WTC11 (cell line): ENCODE results near the gene KLF11. TPM values are rescaled to one million over a fixed set of nuclear protein-coding genes. Genes with fewer than 3 reads are reported as not detected.

ENCODE experiments used
- ATAC-seq: fragments of 200-7000 bp; cut with Tn5 transposase; 2 replicates; pipeline ENCODE4 v1.10.0; 2021; ENCODE audit warnings: mild to moderate bottlenecking, moderate library complexity
- CTCF ChIA-PET: fragments of 300-600 bp; sonication (Branson Sonifier 250); formaldehyde crosslinking; loops from one replicate; lab custom pipeline; 2021; ENCODE audit warnings: antibody characterized with exemption; lab: Charles Lee
- POLR2A ChIA-PET: fragments of 350-600 bp; sonication (Branson Sonifier 250); formaldehyde crosslinking; loops from one replicate; lab custom pipeline; 2021; ENCODE audit warnings: antibody characterized with exemption; lab: Charles Lee
- DNase-seq: peaks from one replicate; pipeline ENCODE4 v3.0.0; 2021; ENCODE audit warnings: low spot score
- H3K27ac Mint-ChIP-seq: 2 replicates; pipeline ENCODE4 v1.8.0; 2021; ENCODE audit warnings: mixed read lengths
- H3K27me3 Mint-ChIP-seq: 2 replicates; pipeline ENCODE4 v1.8.0; 2021; ENCODE audit warnings: low read depth, mild to moderate bottlenecking, moderate library complexity, mixed read lengths
- H3K36me3 Mint-ChIP-seq: 2 replicates; pipeline ENCODE4 v1.8.0; 2021; ENCODE audit warnings: mixed read lengths
- H3K4me1 Mint-ChIP-seq: 2 replicates; pipeline ENCODE4 v1.8.0; 2022; ENCODE audit warnings: mixed read lengths
- H3K4me3 Mint-ChIP-seq: 2 replicates; pipeline ENCODE4 v1.8.0; 2021; ENCODE audit warnings: mild to moderate bottlenecking, moderate library complexity, mixed read lengths
- H3K9me3 Mint-ChIP-seq: 2 replicates; pipeline ENCODE4 v1.8.0; 2021; ENCODE audit warnings: mixed read lengths
- ELF4 ChIP-seq: sonication (generic); formaldehyde crosslinking; IDR thresholded peaks from 2 replicates; pipeline ENCODE4 v1.8.1; 2022; ENCODE audit warnings: low read depth, mild to moderate bottlenecking, moderate library complexity, missing genetic modification reagents
- FOXJ3 ChIP-seq: sonication (generic); formaldehyde crosslinking; IDR thresholded peaks from 2 replicates; pipeline ENCODE4 v1.9.0; 2021; ENCODE audit warnings: missing genetic modification reagents, mild to moderate bottlenecking, borderline replicate concordance
- RORB ChIP-seq: fragments of 250-450 bp; sonication (Bioruptor Pico); IDR thresholded peaks from 2 replicates; pipeline ENCODE4 v1.9.0; 2021; ENCODE audit warnings: mild to moderate bottlenecking
- SP1 ChIP-seq: sonication (generic); formaldehyde crosslinking; conservative IDR thresholded peaks from 2 replicates; pipeline ENCODE4 v1.8.1; 2022; ENCODE audit warnings: missing genetic modification reagents
- ZNF416 ChIP-seq: fragments of 250-450 bp; sonication (Bioruptor Pico); IDR thresholded peaks from 2 replicates; pipeline ENCODE4 v1.9.0; 2021; ENCODE audit warnings: mild to moderate bottlenecking, inconsistent platforms
- total RNA-seq: library from RNA; stranded (reverse); gene quantifications from 3 replicates; pipeline ENCODE4 v1.2.3, GENCODE V29; 2021
- TF ChIP-seq, protein P1 (sequence below): fragments of 250-450 bp; sonication (Bioruptor Pico); IDR thresholded peaks from 2 replicates; pipeline ENCODE4 v1.9.0; 2021; ENCODE audit warnings: mild to moderate bottlenecking
- TF ChIP-seq, protein P2 (sequence below): sonication (generic); formaldehyde crosslinking; IDR thresholded peaks from 2 replicates; pipeline ENCODE4 v1.8.1; 2023; ENCODE audit warnings: mild to moderate bottlenecking, missing genetic modification reagents, moderate library complexity
- TF ChIP-seq, protein P3 (sequence below): fragments of 250-450 bp; sonication (Bioruptor Pico); IDR thresholded peaks from 2 replicates; pipeline ENCODE4 v2.1.2; 2022; ENCODE audit warnings: mild to moderate bottlenecking, moderate library complexity
- TF ChIP-seq, protein P4 (sequence below): sonication (generic); formaldehyde crosslinking; IDR thresholded peaks from 2 replicates; pipeline ENCODE4 v1.8.1; 2023; ENCODE audit warnings: mild to moderate bottlenecking, missing genetic modification reagents
- TF ChIP-seq, protein P5 (sequence below): sonication (generic); formaldehyde crosslinking; IDR thresholded peaks from 2 replicates; pipeline ENCODE4 v1.8.0; 2023; ENCODE audit warnings: missing genetic modification reagents, mild to moderate bottlenecking, borderline replicate concordance
- TF ChIP-seq, protein P6 (sequence below): sonication (generic); formaldehyde crosslinking; IDR thresholded peaks from 2 replicates; pipeline ENCODE4 v1.8.1; 2023; ENCODE audit warnings: mild to moderate bottlenecking, missing genetic modification reagents, moderate library complexity

The KLF11 gene
- total RNA-seq, 1 experiment from 2014 or later: 8.8 TPM

DNA sequence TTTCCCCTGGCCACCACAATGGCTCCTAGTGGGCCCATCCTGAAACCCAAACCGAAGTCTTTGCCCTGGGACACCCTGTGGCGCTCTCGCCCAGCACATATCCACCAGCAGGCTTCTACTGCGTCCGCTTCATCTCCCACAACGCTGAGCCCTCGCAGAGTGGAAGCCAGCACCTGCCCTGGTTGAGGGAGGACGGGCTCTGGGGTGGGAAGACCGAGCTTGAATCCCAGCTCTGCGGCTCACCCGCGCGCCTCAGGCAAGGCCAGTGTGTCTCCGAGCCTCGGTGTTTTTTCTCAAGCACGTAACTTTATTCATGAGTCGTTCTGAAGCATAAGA lies 15.6 kb downstream of the KLF11 start (continued):
- TF ChIP-seq, protein P1, sequence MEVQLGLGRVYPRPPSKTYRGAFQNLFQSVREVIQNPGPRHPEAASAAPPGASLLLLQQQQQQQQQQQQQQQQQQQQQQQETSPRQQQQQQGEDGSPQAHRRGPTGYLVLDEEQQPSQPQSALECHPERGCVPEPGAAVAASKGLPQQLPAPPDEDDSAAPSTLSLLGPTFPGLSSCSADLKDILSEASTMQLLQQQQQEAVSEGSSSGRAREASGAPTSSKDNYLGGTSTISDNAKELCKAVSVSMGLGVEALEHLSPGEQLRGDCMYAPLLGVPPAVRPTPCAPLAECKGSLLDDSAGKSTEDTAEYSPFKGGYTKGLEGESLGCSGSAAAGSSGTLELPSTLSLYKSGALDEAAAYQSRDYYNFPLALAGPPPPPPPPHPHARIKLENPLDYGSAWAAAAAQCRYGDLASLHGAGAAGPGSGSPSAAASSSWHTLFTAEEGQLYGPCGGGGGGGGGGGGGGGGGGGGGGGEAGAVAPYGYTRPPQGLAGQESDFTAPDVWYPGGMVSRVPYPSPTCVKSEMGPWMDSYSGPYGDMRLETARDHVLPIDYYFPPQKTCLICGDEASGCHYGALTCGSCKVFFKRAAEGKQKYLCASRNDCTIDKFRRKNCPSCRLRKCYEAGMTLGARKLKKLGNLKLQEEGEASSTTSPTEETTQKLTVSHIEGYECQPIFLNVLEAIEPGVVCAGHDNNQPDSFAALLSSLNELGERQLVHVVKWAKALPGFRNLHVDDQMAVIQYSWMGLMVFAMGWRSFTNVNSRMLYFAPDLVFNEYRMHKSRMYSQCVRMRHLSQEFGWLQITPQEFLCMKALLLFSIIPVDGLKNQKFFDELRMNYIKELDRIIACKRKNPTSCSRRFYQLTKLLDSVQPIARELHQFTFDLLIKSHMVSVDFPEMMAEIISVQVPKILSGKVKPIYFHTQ: no peak
- TF ChIP-seq, all 79 proteins: peak for 0

DNA sequence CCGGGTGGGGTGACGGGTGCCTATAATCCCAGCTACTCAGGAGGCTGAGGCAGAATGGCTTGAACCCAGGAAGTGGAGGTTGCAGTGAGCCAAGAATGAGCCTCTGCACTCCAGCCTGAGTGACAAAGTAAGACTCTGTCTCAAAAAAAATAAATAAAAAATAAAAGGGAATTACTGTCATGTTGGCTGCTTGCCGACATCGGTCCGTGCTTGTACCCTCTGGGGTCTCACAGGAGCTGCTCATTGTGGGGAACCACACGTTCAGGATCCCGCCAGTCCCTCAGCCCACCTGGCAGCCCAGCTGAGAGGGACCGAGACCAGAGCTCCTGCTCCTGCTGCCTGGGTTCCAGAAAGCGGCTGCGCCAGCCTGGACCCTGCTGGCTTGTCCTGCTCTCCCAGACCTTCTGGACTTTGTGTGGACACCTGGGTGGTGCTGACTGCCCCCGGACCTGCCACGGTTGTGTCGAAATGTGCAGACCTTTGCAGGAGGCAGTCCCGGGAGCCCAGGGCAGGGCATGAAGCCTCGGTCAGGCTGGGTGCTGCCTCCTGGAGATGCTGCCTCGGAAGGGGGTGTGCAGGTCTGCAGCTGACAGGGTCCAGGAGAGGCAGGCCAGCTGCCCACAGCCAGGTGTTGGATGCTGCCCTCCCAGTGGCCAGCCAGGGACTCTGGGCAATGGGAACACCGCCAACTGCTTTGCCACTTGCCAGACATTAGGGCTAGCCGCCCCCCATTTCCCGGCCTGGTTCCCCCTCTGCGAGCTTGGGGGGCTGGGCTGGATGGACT lies 16.4 kb downstream of the KLF11 start:
- no peak overlapping the region for H3K4me3 Mint-ChIP-seq
- TF ChIP-seq, protein P2, sequence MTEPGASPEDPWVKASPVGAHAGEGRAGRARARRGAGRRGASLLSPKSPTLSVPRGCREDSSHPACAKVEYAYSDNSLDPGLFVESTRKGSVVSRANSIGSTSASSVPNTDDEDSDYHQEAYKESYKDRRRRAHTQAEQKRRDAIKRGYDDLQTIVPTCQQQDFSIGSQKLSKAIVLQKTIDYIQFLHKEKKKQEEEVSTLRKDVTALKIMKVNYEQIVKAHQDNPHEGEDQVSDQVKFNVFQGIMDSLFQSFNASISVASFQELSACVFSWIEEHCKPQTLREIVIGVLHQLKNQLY (CRISPR knock-in tag): no peak
- TF ChIP-seq, protein P3, sequence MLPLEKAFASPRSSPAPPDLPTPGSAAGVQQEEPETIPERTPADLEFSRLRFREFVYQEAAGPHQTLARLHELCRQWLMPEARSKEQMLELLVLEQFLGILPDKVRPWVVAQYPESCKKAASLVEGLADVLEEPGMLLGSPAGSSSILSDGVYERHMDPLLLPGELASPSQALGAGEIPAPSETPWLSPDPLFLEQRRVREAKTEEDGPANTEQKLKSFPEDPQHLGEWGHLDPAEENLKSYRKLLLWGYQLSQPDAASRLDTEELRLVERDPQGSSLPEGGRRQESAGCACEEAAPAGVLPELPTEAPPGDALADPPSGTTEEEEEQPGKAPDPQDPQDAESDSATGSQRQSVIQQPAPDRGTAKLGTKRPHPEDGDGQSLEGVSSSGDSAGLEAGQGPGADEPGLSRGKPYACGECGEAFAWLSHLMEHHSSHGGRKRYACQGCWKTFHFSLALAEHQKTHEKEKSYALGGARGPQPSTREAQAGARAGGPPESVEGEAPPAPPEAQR: no peak
- TF ChIP-seq, protein P4, sequence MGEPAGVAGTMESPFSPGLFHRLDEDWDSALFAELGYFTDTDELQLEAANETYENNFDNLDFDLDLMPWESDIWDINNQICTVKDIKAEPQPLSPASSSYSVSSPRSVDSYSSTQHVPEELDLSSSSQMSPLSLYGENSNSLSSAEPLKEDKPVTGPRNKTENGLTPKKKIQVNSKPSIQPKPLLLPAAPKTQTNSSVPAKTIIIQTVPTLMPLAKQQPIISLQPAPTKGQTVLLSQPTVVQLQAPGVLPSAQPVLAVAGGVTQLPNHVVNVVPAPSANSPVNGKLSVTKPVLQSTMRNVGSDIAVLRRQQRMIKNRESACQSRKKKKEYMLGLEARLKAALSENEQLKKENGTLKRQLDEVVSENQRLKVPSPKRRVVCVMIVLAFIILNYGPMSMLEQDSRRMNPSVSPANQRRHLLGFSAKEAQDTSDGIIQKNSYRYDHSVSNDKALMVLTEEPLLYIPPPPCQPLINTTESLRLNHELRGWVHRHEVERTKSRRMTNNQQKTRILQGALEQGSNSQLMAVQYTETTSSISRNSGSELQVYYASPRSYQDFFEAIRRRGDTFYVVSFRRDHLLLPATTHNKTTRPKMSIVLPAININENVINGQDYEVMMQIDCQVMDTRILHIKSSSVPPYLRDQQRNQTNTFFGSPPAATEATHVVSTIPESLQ (CRISPR knock-in tag): no peak
- TF ChIP-seq FOXJ3 (CRISPR knock-in tag): no peak
- TF ChIP-seq ZNF416 (CRISPR knock-in tag): no peak
- TF ChIP-seq ELF4 (CRISPR knock-in tag): no peak
- TF ChIP-seq, protein P5, sequence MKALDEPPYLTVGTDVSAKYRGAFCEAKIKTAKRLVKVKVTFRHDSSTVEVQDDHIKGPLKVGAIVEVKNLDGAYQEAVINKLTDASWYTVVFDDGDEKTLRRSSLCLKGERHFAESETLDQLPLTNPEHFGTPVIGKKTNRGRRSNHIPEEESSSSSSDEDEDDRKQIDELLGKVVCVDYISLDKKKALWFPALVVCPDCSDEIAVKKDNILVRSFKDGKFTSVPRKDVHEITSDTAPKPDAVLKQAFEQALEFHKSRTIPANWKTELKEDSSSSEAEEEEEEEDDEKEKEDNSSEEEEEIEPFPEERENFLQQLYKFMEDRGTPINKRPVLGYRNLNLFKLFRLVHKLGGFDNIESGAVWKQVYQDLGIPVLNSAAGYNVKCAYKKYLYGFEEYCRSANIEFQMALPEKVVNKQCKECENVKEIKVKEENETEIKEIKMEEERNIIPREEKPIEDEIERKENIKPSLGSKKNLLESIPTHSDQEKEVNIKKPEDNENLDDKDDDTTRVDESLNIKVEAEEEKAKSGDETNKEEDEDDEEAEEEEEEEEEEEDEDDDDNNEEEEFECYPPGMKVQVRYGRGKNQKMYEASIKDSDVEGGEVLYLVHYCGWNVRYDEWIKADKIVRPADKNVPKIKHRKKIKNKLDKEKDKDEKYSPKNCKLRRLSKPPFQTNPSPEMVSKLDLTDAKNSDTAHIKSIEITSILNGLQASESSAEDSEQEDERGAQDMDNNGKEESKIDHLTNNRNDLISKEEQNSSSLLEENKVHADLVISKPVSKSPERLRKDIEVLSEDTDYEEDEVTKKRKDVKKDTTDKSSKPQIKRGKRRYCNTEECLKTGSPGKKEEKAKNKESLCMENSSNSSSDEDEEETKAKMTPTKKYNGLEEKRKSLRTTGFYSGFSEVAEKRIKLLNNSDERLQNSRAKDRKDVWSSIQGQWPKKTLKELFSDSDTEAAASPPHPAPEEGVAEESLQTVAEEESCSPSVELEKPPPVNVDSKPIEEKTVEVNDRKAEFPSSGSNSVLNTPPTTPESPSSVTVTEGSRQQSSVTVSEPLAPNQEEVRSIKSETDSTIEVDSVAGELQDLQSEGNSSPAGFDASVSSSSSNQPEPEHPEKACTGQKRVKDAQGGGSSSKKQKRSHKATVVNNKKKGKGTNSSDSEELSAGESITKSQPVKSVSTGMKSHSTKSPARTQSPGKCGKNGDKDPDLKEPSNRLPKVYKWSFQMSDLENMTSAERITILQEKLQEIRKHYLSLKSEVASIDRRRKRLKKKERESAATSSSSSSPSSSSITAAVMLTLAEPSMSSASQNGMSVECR (CRISPR knock-in tag): no peak
- H3K27me3 Mint-ChIP-seq: no peaks in the 10 kb centered on the region
- no peak for DNase-seq
- ChIA-PET CTCF (interaction anchor here (0.7 to 6.2 kb wide), 5 partner anchors 12 to 374 kb away, joined by 3 to 112 read pairs (median 4); partner anchors contain the start of gene CYS1), POLR2A (no interaction called here)
- H3K27ac Mint-ChIP-seq: no peak overlapping the region; the same call in 1 of the 2 replicates
- ATAC-seq: no peak
- H3K36me3 Mint-ChIP-seq: no peaks in the 10 kb centered on the region
- H3K9me3 Mint-ChIP-seq: no peaks in the 10 kb centered on the region
- peaks cover 24% of the 10 kb centered on the region for H3K4me1 Mint-ChIP-seq

DNA sequence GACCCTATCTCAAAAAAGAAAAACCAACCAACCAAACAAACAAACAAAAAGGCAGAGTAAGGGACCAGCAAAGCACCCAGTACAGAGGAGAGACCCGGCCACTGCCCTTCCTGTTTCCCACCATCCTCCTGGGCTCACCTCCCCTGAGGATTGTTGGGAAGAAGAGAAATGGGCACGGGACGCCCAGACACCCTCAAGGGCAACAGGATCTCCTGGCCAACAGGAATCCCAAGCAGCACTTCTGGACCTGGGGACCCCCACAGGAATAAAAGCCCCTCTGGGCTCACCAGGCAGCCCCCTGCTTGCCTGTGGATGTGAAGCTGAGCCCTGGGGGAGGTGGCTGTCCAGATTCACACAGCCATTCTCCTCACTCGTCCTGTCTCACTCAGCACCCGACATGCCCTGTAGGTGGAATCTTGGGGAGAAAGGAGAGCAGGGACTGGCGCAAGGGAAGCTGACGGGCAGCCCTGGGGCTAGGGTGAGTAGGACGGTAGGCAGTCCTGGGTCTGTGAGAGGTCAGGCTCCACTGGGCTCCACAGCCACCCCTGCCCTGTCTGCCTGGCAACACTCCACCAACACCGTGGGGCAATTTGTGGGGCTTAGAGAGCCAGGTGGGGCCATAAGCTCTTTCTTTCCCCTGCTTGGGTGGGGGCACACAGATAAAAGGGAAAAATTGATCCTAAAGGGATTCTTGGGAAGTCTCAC lies 18.0 kb downstream of the KLF11 start:
- TF ChIP-seq, protein P6, sequence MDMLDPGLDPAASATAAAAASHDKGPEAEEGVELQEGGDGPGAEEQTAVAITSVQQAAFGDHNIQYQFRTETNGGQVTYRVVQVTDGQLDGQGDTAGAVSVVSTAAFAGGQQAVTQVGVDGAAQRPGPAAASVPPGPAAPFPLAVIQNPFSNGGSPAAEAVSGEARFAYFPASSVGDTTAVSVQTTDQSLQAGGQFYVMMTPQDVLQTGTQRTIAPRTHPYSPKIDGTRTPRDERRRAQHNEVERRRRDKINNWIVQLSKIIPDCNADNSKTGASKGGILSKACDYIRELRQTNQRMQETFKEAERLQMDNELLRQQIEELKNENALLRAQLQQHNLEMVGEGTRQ: no peak
- TF ChIP-seq RORB (CRISPR knock-in tag): no peak
- TF ChIP-seq SP1 (CRISPR knock-in tag): no peak
- TF ChIP-seq FOXJ3 (CRISPR knock-in tag): no peak
- H3K4me1 Mint-ChIP-seq: peaks cover 26% of the 10 kb centered on the region
- no peak overlapping the region for H3K27ac Mint-ChIP-seq
- no peak for DNase-seq
- no peaks in the 10 kb centered on the region for H3K36me3 Mint-ChIP-seq
- CTCF ChIA-PET: interaction anchor here (0.8 to 6.2 kb wide), 4 partner anchors 11 to 42 kb away, joined by 3 to 112 read pairs (median 6); no protein-coding TSS in a partner anchor
- no peaks in the 10 kb centered on the region for H3K27me3 Mint-ChIP-seq
- ATAC-seq: no peak
- H3K4me3 Mint-ChIP-seq: no peak overlapping the region
- no peaks in the 10 kb centered on the region for H3K9me3 Mint-ChIP-seq
- POLR2A ChIA-PET: no interaction called here
